HFF-Myc (cell line): ENCODE results near the gene ADH1C.

Source experiments
- DNase-seq: peaks from one replicate; pipeline ENCODE4 v3.0.0-alpha.2; 2011; ENCODE audit warnings: low read depth; ENCODE audit errors: extremely low read depth
- H3K4me3 ChIP-seq: replicated peaks from 2 replicates; pipeline ENCODE4 v1.5.1; 2011; ENCODE audit warnings: low read depth, mild to moderate bottlenecking, control low read depth, low read length
- TF ChIP-seq, protein P1 (sequence below): IDR thresholded peaks from 2 replicates; pipeline ENCODE4 v1.5.1; 2012; ENCODE audit warnings: mild to moderate bottlenecking, low read depth, low read length, control low read depth; ENCODE audit errors: missing control alignments

The ADH1C gene

DNA sequence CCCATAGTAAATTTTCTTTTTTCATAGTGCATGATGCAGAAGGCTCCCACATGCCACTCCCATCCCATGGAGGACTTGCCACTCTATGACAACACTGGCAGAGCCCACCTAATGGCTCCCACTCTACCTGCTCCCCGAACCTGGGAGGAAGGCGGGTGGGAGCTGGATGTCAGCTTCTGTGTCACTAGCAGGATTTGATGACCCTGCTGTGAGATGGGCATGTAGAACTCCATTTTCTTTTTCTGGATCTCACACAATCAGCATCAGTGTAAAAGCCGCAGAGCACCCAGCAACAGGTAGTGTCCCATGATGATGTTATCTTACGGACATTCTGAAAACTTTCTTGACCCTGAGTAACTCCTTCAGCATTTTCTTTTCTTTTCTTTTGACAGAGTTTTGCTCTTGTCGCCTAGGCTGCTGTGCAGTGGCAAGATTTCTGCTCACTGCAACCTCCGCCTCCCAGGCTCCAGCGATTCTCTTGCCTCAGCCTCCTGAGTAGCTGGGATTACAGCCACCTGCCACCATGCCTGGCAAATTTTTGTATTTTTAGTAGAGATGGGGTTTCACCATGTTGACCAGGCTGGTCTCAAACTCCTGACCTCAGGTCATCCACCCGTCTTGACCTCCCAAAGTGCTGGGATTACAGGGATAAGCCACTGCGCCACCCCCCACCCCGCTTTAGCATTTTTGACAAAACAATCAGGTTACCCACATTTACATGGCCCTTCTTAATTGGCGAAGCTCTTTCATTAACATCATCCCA, 46.7 kb downstream of the ADH1C start:
- no peak for DNase-seq
- TF ChIP-seq, protein P1, sequence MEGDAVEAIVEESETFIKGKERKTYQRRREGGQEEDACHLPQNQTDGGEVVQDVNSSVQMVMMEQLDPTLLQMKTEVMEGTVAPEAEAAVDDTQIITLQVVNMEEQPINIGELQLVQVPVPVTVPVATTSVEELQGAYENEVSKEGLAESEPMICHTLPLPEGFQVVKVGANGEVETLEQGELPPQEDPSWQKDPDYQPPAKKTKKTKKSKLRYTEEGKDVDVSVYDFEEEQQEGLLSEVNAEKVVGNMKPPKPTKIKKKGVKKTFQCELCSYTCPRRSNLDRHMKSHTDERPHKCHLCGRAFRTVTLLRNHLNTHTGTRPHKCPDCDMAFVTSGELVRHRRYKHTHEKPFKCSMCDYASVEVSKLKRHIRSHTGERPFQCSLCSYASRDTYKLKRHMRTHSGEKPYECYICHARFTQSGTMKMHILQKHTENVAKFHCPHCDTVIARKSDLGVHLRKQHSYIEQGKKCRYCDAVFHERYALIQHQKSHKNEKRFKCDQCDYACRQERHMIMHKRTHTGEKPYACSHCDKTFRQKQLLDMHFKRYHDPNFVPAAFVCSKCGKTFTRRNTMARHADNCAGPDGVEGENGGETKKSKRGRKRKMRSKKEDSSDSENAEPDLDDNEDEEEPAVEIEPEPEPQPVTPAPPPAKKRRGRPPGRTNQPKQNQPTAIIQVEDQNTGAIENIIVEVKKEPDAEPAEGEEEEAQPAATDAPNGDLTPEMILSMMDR: no peak
- H3K4me3 ChIP-seq: no peak overlapping the region

DNA sequence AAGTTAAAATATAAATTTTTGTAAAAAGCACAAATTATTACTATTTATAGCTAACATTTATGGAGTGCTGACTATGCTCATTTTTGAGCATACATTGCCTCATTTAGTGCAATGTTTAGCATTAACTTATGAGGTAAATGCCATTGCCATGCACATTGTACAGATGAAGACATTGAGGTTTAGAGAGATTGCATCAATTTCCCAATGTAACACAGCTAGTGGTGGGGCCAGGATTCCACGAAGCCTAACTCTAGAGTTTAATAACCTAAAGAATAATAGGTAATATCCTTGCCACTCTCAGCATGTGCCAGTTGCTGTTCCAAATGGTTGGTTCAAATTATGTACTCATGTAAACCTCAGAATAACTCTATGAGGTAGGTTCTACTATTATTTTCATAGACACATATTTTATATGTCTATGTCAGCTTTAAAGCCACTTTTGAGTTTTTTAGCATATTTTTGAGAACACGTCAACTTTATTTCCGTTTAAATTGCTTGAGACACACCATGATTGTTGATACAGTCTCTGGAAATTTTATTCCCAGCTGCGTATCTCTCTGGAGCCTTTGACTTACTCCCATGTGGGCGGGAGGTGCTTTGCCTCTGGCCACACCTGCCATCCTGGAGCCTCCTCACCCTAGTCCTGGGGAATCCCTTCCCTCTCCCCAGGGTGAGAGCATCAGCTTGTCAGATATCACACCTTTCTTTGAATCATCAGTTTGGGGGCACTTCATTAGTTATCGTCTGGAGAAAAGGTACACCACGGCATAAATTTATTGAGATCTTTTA, 51.0 kb downstream of the ADH1C start:
- no peak for DNase-seq
- TF ChIP-seq, protein P1: no peak
- H3K4me3 ChIP-seq: no peak overlapping the region

DNA sequence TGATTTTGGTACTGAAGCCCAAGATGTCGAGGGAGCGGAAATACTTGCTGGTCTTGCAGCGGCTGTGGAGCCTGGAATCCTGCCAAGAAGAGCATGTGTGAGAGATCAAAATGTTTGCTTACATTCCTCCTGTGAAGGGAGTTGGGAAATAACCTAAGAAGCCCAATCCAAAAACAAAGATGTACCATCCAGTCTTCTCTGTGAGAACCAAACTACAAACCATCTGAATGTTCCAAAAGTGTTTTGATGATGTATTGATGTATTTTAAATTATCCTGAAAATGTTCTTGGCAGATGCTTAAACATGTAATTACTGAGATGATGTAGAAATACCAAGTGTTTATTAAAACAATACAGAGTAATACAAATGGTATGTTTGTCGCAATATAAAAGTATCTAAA, 51.6 kb downstream of the ADH1C start:
- TF ChIP-seq, protein P1: no peak
- peak; percentile 91 for DNase-seq
- no peak overlapping the region for H3K4me3 ChIP-seq

DNA sequence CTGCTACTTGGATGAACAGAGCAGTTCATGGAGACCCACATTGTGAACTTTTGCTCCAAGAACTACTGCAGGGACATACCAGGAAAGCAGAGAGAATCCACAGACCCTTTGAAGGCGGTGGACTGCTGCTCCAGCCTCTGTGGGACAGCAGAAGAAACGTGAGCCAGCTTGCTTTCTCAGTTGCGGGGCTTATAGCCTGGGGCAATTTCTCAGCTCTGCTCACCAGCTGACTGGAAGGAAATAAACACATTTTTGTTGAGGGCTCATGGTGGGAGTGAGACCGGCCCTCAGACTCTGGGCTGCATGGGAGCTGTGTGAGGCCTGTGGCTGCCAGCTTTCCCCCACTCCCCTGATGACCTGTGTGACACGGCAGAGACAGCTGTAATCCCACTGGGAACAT, 59.2 kb downstream of the ADH1C start:
- DNase-seq: no peak
- TF ChIP-seq, protein P1: no peak
- H3K4me3 ChIP-seq: no peak overlapping the region

DNA sequence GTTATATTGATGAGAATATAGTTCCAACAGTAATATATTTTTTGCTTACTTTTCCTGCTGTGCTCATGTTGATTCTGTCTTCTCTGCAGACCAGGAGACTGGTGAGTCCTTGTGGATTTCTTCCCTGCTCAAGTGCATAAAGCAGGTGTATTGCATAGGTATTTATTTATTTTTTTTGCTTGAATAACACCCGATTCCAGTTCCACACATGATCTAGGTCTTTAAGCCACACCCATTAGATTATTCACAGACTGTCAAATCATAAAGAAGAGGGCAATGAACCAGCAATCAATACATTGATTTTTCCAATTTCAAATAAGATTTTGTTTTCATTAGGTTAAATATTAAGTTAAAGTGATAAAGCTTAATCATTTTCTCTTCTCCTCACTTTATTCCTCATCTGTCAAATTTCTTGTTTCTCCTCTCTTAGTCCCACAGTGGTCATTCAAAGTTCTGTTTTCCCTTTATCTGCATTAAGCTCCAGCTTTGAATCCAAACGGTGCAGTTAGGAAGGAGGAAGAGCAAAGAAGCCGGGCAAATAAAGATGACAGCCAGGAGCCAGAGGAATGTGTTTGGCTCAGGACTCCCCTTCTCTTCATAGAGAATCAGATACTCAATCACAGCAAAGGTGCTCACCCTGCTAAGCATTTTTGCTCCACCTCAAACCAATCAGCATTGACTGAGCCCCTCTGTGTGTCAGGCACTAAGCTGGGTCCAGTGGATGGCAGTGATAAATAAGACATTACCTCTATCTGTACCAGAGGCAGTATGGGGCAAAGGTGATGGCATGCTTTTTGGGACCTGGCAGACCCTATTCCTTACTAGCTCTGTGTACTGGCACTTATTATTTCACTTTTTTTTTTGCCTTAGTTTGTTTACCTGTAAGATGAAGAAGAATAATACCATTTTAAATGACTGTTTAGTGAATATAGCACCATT, 61.4 kb downstream of the ADH1C start, which contains the start of gene ADH1A:
Gene ADH1A, minus strand, starts transcription at position 138 of the 939 bp plus-strand sequence. Its CDS starts 71 bp downstream, at position 67.
- no peak within 1 kb of the TSS for H3K4me3 ChIP-seq
- TF ChIP-seq, protein P1: no peak
- no peak for DNase-seq
